GM12874 (cell line): ENCODE data around the gene MEIS1.

ENCODE experiments used
- CTCF ChIP-seq: IDR thresholded peaks from 2 replicates; pipeline ENCODE4 v1.5.1; 2011; ENCODE audit warnings: low read depth, mild to moderate bottlenecking, control low read depth, low read length, moderate library complexity; ENCODE audit not compliant: insufficient read depth

Gene MEIS1

GRCh38 chr2:66604976-66605375 lies 170.1 kb downstream of the MEIS1 start:
- TF ChIP-seq CTCF = no peak

- TF ChIP-seq CTCF = no peak
These were observed 172.2 kb downstream of the MEIS1 start for GRCh38 chr2:66607152-66607551.
